ENCODE measurements around the gene SLC44A4. TPM values are rescaled to one million over a fixed set of nuclear protein-coding genes. Genes with fewer than 3 reads are reported as not detected.

Gene SLC44A4
- total and polyA plus RNA-seq, 9 of the 15 experiments (the other 6 are each of a cell fraction or from before 2014, with no cell fraction given): 7.9 to 18.6 (median 11.2) TPM

- Histone ChIP-seq H3K4me3 (no peak overlapping the region), H4K20me1 (replicated peaks; ENCODE audit: control insufficient read depth, insufficient read depth, low read length) (no peaks in the 10 kb centered on the region), H3K9me1 (ENCODE audit: control insufficient read depth, insufficient read depth, low read length) (peaks cover 8% of the 10 kb centered on the region), H3K9ac (ENCODE audit: insufficient read depth in 1 of 2, low read depth in 2 of 2, low read length in 2 of 2) (peak overlapping the region in 1 of 2 experiments; percentile 74; a peak in 2 of 4 replicates), H3K79me2 (ENCODE audit: control insufficient read depth, insufficient read depth, low read length) (peaks cover 24% of the 10 kb centered on the region), H3K27me3 (ENCODE audit: control insufficient read depth in 2 of 2, insufficient read depth in 2 of 2, low read length in 2 of 2) (peaks cover 0 to 4% of the 10 kb centered on the region in 2 experiments; a peak in 2 of 5 replicates), H3K27ac (ENCODE audit: extremely low read depth, low read depth, low read length) (no peak overlapping the region), H3K4me1 (replicated peaks in 1 of 2; ENCODE audit: control insufficient read depth in 2 of 2, insufficient read depth in 2 of 2, low read length in 2 of 2) (peaks cover 13 to 49% of the 10 kb centered on the region in 2 experiments; a peak in 4 of 5 replicates), H3K36me3 (ENCODE audit: control insufficient read depth, insufficient read depth, low read length) (peaks cover 32% of the 10 kb centered on the region; the same call in 2 of the 3 replicates), H2AFZ (ENCODE audit: low read depth, low read length) (no peak overlapping the region), H3K9me3 (replicated peaks; ENCODE audit: control insufficient read depth, insufficient read depth, low read depth, low read length) (no peaks in the 10 kb centered on the region), H3K4me2 (ENCODE audit: insufficient read depth, low read length) (no peak overlapping the region)
- intact Hi-C loops (cut with micrococcal nuclease) (no loop called here), in situ Hi-C loops (cut with MboI) (loop anchor here (5.0 kb wide), 1 partner anchor 203 kb away; the partner anchor contains the start of genes C6orf47 and GPANK1)
- no peak for FAIRE-seq
- ATAC-seq: no peak
- POLR2A ChIA-PET: interaction anchor here (0.7 to 4.3 kb wide), 13 partner anchors 11 to 212 kb away, joined by 3 to 123 read pairs (median 5); partner anchors contain the start of genes ABHD16A, BAG6, C6orf47 and CSNK2B
- DNase-seq (ENCODE audit: extremely low read depth in 1 of 4, low spot score in 3 of 4): no peak
- CTCF ChIA-PET (ENCODE audit: low intra/inter-chr PET ratio): interaction anchor here (0.8 kb wide), 1 partner anchor 92 kb away, joined by 4 read pairs; no protein-coding TSS in a partner anchor
- BruUV-seq (replicated peaks): no TSS peak
- 71% methylated on average over 8 of the region's 8 CpGs for WGBS (ENCODE audit: insufficient coverage, low coverage, missing lambda C conversion rate)
- 0 out of 2 replicates have a peak, but pooled peaks have one; percentile 65 for TF ChIP-seq TGIF2 (CRISPR knock-in tag; IDR thresholded peaks at IDR 0.05)
- TF ChIP-seq E2F1 (CRISPR knock-in tag; IDR thresholded peaks at IDR 0.05): no peak
- TF ChIP-seq ETV1 (tag; conservative IDR thresholded peaks at IDR 0.05; ENCODE audit: low read depth): no peak
- no peak for TF ChIP-seq ZNF280A (IDR thresholded peaks at IDR 0.05; ENCODE audit: low read depth, partially characterized antibody)
- TF ChIP-seq HNRNPK (IDR thresholded peaks at IDR 0.05; ENCODE audit: low read depth, low read length, poor library complexity, severe bottlenecking): no peak
- 0 out of 2 replicates have a peak, but pooled peaks have one; percentile 29 for TF ChIP-seq TFAP4 (CRISPR knock-in tag; IDR thresholded peaks at IDR 0.05; ENCODE audit: borderline replicate concordance)
- TF ChIP-seq ZNF277 (CRISPR knock-in tag; IDR thresholded peaks at IDR 0.05; ENCODE audit: borderline replicate concordance): no peak
- no peak for TF ChIP-seq TEAD4 (IDR thresholded peaks at IDR 0.05; ENCODE audit: low read length)
- 0 out of 2 replicates have a peak, but pooled peaks have one; percentile 53 for TF ChIP-seq TEAD4 (CRISPR knock-in tag; IDR thresholded peaks at IDR 0.05; ENCODE audit: borderline replicate concordance)
- TF ChIP-seq NCOA1 (IDR thresholded peaks at IDR 0.05; ENCODE audit: low read depth): no peak
- 0 out of 2 replicates have a peak, but pooled peaks have one; percentile 70 for TF ChIP-seq PREB (CRISPR knock-in tag; IDR thresholded peaks at IDR 0.05)
- TF ChIP-seq ZNF143 (CRISPR knock-in tag; IDR thresholded peaks at IDR 0.05): 0 out of 2 replicates have a peak, but pooled peaks have one; percentile 6
- TF ChIP-seq E2F5 (CRISPR knock-in tag; IDR thresholded peaks at IDR 0.05): 0 out of 2 replicates have a peak, but pooled peaks have one; percentile 1
Measured at GRCh38 chr6:31864818-31865204, 14.0 kb downstream of the SLC44A4 start.
